Mesendoderm (in vitro differentiated cells): Measurements from ENCODE around the gene MBD6.

Source experiments
- DNase-seq: peaks from one replicate; pipeline ENCODE4 v3.0.0; 2013
- H2AK5ac ChIP-seq: 2 replicates; pipeline ENCODE4 v1.6.1; 2013; ENCODE audit warnings: low read length, inconsistent platforms
- H2BK120ac ChIP-seq: 2 replicates; pipeline ENCODE4 v1.6.1; 2013; ENCODE audit warnings: low read depth, mild to moderate bottlenecking, low read length, moderate library complexity, mixed read lengths
- H2BK15ac ChIP-seq: replicated peaks from 2 replicates; pipeline ENCODE4 v1.6.1; 2013; ENCODE audit warnings: low read depth, mild to moderate bottlenecking, moderate library complexity
- H2BK5ac ChIP-seq: 2 replicates; pipeline ENCODE4 v1.6.1; 2013; ENCODE audit warnings: low read length, inconsistent platforms
- H3K18ac ChIP-seq: 2 replicates; pipeline ENCODE4 v1.6.1; 2013; ENCODE audit warnings: mild to moderate bottlenecking, low read length, mixed read lengths
- H3K23ac ChIP-seq: one replicate; pipeline ENCODE4 v1.6.1; 2013; ENCODE audit warnings: low read length
- H3K27ac ChIP-seq: 2 replicates; pipeline ENCODE4 v1.5.1; 2013; ENCODE audit warnings: low read depth, mild to moderate bottlenecking, inconsistent platforms, low read length, moderate library complexity
- H3K27me3 ChIP-seq: 2 replicates; pipeline ENCODE4 v1.6.1; 2013; ENCODE audit warnings: low read length, control low read depth, mild to moderate bottlenecking, inconsistent platforms; ENCODE audit not compliant: insufficient read depth, poor library complexity
- H3K36me3 ChIP-seq: 2 replicates; pipeline ENCODE4 v1.6.1; 2013; ENCODE audit warnings: low read length, inconsistent platforms; ENCODE audit not compliant: control insufficient read depth, insufficient read depth
- H3K4ac ChIP-seq: one replicate; pipeline ENCODE4 v1.6.1; 2013; ENCODE audit warnings: low read depth, mild to moderate bottlenecking, low read length, moderate library complexity
- H3K4me1 ChIP-seq: 2 replicates; pipeline ENCODE4 v1.6.1; 2013; ENCODE audit warnings: low read depth, low read length, inconsistent platforms; ENCODE audit not compliant: control insufficient read depth
- H3K4me2 ChIP-seq: 2 replicates; pipeline ENCODE4 v1.6.1; 2013; ENCODE audit warnings: low read length
- H3K4me3 ChIP-seq: 2 replicates; pipeline ENCODE4 v1.5.1; 2013; ENCODE audit warnings: mild to moderate bottlenecking, low read length
- H3K56ac ChIP-seq: one replicate; pipeline ENCODE4 v1.6.1; 2013; ENCODE audit warnings: low read length
- H3K79me1 ChIP-seq: 2 replicates; pipeline ENCODE4 v1.6.1; 2013; ENCODE audit warnings: low read length, inconsistent platforms
- H3K79me2 ChIP-seq: 2 replicates; pipeline ENCODE4 v1.6.1; 2013; ENCODE audit warnings: mild to moderate bottlenecking, low read length; ENCODE audit not compliant: control insufficient read depth, insufficient read depth
- H3K9ac ChIP-seq: 2 replicates; pipeline ENCODE4 v1.6.1; 2013; ENCODE audit warnings: low read length, inconsistent platforms
- H4K5ac ChIP-seq: one replicate; pipeline ENCODE4 v1.6.1; 2013; ENCODE audit warnings: low read length
- H4K8ac ChIP-seq: one replicate; pipeline ENCODE4 v1.6.1; 2013; ENCODE audit warnings: low read depth, mild to moderate bottlenecking, control low read depth, low read length, moderate library complexity
- WGBS: extraction: QIAGEN DNeasy Blood & Tissue Kit; methylation state at CpG from one replicate; pipeline ENCODE4 v1.1.7; 2013; ENCODE audit warnings: low lambda C conversion rate, missing lambda C conversion rate; ENCODE audit not compliant: insufficient coverage; ENCODE audit errors: extremely low coverage; 5-methylcytosine and 5-hydroxymethylcytosine counted together

Gene MBD6

DNA sequence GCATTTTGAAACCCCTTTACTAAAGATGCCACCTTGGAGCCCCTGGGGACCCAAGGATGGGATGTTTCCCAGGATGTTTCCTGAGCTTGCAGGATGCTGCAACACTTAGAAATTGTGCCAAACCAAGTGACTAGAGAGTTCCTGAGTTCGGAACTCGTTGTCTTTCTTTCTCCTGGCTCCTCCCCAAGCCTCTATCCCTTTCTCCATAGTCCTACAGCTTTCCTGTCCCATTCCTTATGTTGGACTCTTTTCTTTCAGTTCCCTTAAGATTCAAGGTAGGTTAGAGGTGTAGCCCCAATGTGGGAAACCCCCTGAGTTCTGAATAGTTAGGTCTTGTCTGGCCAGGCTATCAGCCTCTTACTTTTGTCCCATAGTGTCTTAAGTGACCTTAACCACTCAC lies 25.9 kb downstream of the MBD6 start:
- no CpG with 5 or more reads among the region's 2 CpGs for WGBS
- no peak overlapping the region for H2BK5ac ChIP-seq
- H2BK120ac ChIP-seq, result no peak overlapping the region
- no peak overlapping the region for H3K4ac ChIP-seq
- H3K18ac ChIP-seq, result no peak overlapping the region
- no peak overlapping the region for H3K56ac ChIP-seq
- no peak overlapping the region for H3K27ac ChIP-seq
- no peaks in the 10 kb centered on the region for H3K36me3 ChIP-seq
- peaks cover 2% of the 10 kb centered on the region for H3K27me3 ChIP-seq
- no peak overlapping the region for H2AK5ac ChIP-seq
- H3K79me2 ChIP-seq, result peaks cover 12% of the 10 kb centered on the region
- H3K4me3 ChIP-seq, result no peak overlapping the region
- DNase-seq, result no peak
- H2BK15ac ChIP-seq, result no peak overlapping the region
- no peak overlapping the region for H4K8ac ChIP-seq
- peaks cover 15% of the 10 kb centered on the region for H3K79me1 ChIP-seq
- no peak overlapping the region for H3K4me2 ChIP-seq
- H3K9ac ChIP-seq, result no peak overlapping the region
- H4K5ac ChIP-seq, result no peak overlapping the region
- H3K4me1 ChIP-seq, result peaks cover 8% of the 10 kb centered on the region
- H3K23ac ChIP-seq, result no peak overlapping the region

DNA sequence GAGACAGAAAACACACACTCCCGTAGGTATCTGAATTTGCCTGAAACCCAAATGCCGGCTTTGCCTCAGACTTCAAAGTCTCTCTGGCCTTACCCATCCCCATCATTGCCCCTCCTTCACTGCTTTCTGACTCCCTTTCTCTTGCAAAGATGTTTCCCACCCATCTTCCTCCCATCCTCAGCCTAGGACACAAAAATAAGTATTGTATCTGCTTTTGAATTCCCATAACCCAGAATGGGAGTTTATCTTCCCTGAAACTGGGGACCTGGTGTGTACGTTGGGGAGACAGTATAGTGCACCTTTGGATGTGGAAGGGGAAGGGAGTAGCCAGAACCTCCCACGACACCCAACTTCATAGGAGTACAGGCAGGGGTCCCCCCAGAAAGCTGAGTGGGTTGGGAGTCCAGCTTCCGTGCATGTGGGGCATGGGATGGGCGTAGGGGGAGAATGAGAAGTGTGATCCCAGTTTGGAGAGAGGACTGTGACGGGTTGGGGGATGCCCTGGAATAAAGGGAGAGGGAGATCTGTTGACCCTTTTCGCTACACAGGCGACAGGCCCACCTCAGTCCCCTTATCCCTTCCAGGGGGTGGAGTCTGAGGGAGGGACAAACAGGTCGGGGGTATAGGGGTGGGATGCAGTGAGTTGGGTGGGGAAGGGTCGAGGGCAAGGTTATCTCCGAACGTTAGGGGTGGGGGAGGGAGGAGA lies 26.7 kb downstream of the MBD6 start:
- peaks cover 12% of the 10 kb centered on the region for H3K79me2 ChIP-seq
- H2BK5ac ChIP-seq, result no peak overlapping the region
- no CpG with 5 or more reads among the region's 13 CpGs for WGBS
- no peak overlapping the region for H3K18ac ChIP-seq
- no peaks in the 10 kb centered on the region for H3K36me3 ChIP-seq
- no peak overlapping the region for H3K4ac ChIP-seq
- H3K56ac ChIP-seq, result peak overlapping the region; percentile 76
- H3K4me2 ChIP-seq, result peak overlapping the region; percentile 50
- no peak overlapping the region for H4K8ac ChIP-seq
- no peak overlapping the region for H3K23ac ChIP-seq
- no peak for DNase-seq
- peaks cover 8% of the 10 kb centered on the region for H3K4me1 ChIP-seq
- no peak overlapping the region for H3K27ac ChIP-seq
- H2BK15ac ChIP-seq, result no peak overlapping the region
- H3K9ac ChIP-seq, result peak overlapping the region; percentile 55
- H2AK5ac ChIP-seq, result peak overlapping the region; percentile 38
- no peak overlapping the region for H2BK120ac ChIP-seq
- no peak overlapping the region for H4K5ac ChIP-seq
- peaks cover 15% of the 10 kb centered on the region for H3K79me1 ChIP-seq
- peak overlapping the region; percentile 15 for H3K4me3 ChIP-seq
- H3K27me3 ChIP-seq, result peaks cover 2% of the 10 kb centered on the region

DNA sequence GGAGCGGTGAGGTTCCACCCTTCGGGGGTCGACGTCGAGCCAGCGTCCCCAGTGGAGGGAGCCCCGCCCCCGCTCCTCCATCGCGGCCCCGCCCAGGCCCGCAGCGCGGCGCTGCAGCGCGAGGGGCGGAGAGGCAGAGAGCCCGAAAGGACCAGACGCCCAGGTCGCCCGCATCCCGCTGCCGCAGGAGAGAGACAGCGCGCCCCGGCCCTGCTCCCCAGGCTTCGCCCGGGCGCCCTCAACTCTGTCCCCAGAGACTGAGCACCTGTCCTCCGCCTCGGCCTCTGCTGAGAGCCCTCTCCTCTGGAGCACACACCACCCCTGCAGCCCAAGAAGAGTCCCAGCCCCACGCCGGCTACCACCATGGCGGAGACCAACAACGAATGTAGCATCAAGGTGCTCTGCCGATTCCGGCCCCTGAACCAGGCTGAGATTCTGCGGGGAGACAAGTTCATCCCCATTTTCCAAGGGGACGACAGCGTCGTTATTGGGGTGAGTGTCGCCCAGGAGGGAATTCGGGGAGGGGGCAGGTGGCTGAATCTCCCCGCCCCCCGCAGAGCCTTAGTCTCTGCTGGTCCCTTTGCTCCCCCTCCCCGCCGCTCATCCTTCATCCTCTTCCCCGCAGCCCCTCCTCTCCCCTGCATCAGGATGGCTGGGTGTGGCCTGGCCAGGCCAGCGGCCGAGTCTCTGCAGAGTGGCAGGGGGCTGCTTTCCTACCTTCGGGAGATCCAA lies 27.5 kb downstream of the MBD6 start, which contains the start of gene KIF5A:
Gene KIF5A (plus strand): TSS at position 136 of the 732 bp plus-strand sequence. CDS start 228 bp downstream, at position 364.
- H3K4ac ChIP-seq, result no peak within 1 kb of the TSS
- H2BK5ac ChIP-seq, result no peak within 1 kb of the TSS
- WGBS, result no CpG with 5 or more reads among the region's 52 CpGs
- no peak within 1 kb of the TSS for H4K8ac ChIP-seq
- no peak within 1 kb of the TSS for H2BK15ac ChIP-seq
- H3K18ac ChIP-seq, result no peak within 1 kb of the TSS
- H3K23ac ChIP-seq, result no peak within 1 kb of the TSS
- H3K79me2 ChIP-seq, result peaks cover 8% of the 10 kb centered on the region
- H3K56ac ChIP-seq, result peak within 1 kb of the TSS; percentile 81
- no peak within 1 kb of the TSS for H3K27ac ChIP-seq
- H3K36me3 ChIP-seq, result no peaks in the 10 kb centered on the region
- H3K4me1 ChIP-seq, result peaks cover 8% of the 10 kb centered on the region
- H2AK5ac ChIP-seq, result peak within 1 kb of the TSS; percentile 38
- H3K4me2 ChIP-seq, result peak within 1 kb of the TSS; percentile 50
- peak; percentile 48 for DNase-seq
- peak within 1 kb of the TSS; percentile 55 for H3K9ac ChIP-seq
- H3K4me3 ChIP-seq, result peak within 1 kb of the TSS; percentile 60
- no peak within 1 kb of the TSS for H4K5ac ChIP-seq
- no peak within 1 kb of the TSS for H2BK120ac ChIP-seq
- H3K27me3 ChIP-seq, result peaks cover 2% of the 10 kb centered on the region
- H3K79me1 ChIP-seq, result peaks cover 11% of the 10 kb centered on the region

DNA sequence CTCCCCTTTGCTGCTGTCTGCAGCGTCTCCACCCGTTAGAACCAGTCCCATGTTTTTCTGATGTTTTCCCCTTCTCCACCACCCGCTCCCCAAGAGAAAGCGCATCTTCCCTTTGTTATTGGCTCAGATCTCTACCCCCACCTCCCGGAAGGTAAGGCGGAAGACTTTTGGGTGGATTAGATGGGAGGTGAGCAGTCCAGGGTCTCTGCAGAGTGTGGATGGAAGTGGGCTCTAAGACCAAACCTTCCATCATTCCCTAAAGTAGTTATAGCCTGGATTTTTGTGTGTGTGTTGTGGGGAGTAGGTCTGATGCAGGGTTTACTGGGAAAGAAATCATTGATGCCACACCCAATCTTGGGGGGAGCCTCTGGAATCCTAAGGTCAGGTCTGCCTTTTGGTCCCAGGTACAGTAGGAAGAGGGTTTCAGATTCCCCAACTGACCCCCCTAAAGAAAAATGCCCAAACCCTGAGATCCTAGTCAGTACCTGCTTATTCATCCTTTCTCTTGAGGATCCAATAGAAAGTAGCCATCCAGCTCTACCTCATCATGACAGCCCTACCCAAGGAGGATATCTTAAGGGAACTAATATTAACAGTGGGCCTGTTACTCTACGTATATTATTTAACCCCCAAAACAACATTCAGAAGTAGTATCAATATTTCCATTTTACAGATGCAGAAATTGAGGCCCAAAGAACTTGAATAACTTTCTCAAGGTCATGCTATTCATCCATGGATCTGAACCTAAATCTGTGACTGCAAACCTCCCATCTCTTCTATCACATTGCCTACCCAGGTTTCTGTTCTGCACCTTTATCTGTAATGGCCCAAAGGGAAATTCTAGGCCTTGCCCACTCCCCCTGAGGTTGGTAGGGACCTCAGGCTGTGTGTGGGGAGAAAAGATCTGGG lies 28.3 kb downstream of the MBD6 start:
- Histone ChIP-seq H3K36me3 (no peaks in the 10 kb centered on the region), H3K4me3 (peak overlapping the region; percentile 60), H2AK5ac (no peak overlapping the region), H3K9ac (peak overlapping the region; percentile 22), H3K18ac (no peak overlapping the region), H3K4ac (no peak overlapping the region), H4K5ac (no peak overlapping the region), H2BK120ac (no peak overlapping the region), H3K4me1 (peaks cover 5% of the 10 kb centered on the region), H3K27ac (no peak overlapping the region), H3K79me1 (peaks cover 7% of the 10 kb centered on the region), H2BK15ac (no peak overlapping the region), H4K8ac (no peak overlapping the region), H2BK5ac (no peak overlapping the region), H3K23ac (no peak overlapping the region), H3K4me2 (peak overlapping the region; percentile 30), H3K27me3 (peaks cover 2% of the 10 kb centered on the region), H3K56ac (peak overlapping the region; percentile 53), H3K79me2 (peaks cover 5% of the 10 kb centered on the region)
- no CpG with 5 or more reads among the region's 7 CpGs for WGBS
- no peak for DNase-seq

DNA sequence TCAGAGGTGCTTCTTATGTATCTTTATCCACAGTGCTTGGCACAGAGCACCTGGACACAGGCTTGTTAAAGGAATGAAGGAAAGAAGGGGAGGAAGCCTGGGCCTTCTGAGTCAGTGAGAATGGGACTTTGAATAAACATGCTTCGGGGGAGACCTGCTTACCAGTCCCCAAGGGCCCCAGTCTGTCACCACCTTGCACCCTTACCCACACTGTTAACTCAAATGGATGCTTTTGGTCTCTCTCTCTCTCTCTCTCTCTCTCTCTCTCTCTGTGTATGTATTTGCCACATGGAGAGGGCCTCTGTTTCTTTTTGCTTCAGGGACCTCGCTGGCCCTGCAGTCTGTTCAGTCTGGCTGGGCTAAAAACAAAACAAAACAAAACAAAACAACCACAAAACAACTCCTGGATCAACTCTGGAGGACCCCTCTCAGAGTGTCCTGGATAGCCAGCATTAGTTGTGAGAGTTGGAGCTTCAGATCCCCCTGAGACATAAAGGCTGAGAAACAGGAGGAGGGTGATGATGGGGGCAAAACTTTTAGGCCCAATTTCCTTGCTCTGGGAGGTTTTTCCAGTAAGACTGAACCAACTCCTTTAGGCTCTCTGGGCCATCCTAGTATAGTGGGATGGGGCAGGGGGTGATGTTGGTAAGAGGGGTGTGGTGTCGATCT lies 29.1 kb downstream of the MBD6 start:
- no peak overlapping the region for H3K4me2 ChIP-seq
- peaks cover 2% of the 10 kb centered on the region for H3K27me3 ChIP-seq
- H3K18ac ChIP-seq, result no peak overlapping the region
- no peak overlapping the region for H2AK5ac ChIP-seq
- no CpG with 5 or more reads among the region's 3 CpGs for WGBS
- H3K79me2 ChIP-seq, result no peaks in the 10 kb centered on the region
- no peak overlapping the region for H4K5ac ChIP-seq
- no peak overlapping the region for H2BK5ac ChIP-seq
- no peak overlapping the region for H3K56ac ChIP-seq
- DNase-seq, result no peak
- no peak overlapping the region for H3K4me3 ChIP-seq
- no peak overlapping the region for H4K8ac ChIP-seq
- no peaks in the 10 kb centered on the region for H3K36me3 ChIP-seq
- no peak overlapping the region for H3K4ac ChIP-seq
- H3K79me1 ChIP-seq, result no peaks in the 10 kb centered on the region
- no peak overlapping the region for H2BK120ac ChIP-seq
- no peak overlapping the region for H2BK15ac ChIP-seq
- H3K4me1 ChIP-seq, result no peaks in the 10 kb centered on the region
- no peak overlapping the region for H3K23ac ChIP-seq
- H3K9ac ChIP-seq, result no peak overlapping the region
- no peak overlapping the region for H3K27ac ChIP-seq
